D721Med (cell line): ENCODE measurements around the gene UAP1L1.

Experiments used
- DNase-seq: peaks from one replicate; pipeline ENCODE4 v3.0.0; 2011; ENCODE audit warnings: low spot score; ENCODE audit not compliant: insufficient read length
- FAIRE-seq: peaks from 2 replicates; lab custom pipeline; 2011; peaks lifted over from hg19 to GRCh38; lab: Jason Lieb, UNC
- TF ChIP-seq, protein P1 (sequence below): IDR thresholded peaks from 2 replicates; pipeline ENCODE4 v1.5.1; 2012; ENCODE audit warnings: mild to moderate bottlenecking, control low read depth; ENCODE audit not compliant: insufficient read depth; ENCODE audit errors: missing control alignments

UAP1L1 gene

DNA sequence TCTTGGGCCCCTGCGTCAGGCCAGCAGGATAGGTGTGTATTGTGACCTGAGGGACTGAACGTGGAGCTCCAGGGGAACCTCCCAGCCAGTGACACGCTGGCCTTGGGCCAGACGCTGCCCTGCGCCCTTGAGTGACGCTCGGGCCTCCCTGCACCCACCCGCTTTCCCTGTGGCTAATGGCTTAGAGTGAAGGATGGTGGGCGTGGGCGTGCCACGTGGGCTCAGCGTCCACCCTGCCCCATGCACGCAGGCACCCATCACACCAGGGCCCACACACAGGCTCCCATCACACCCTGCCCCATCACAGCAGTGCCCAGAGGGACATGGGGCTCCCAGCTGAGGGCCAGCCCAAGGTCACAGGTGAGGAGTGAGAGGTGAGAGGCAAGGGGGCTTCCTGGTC lies 40.3 kb upstream of the UAP1L1 start:
- DNase-seq (no peak), FAIRE-seq (no peak)
- TF ChIP-seq, protein P1, sequence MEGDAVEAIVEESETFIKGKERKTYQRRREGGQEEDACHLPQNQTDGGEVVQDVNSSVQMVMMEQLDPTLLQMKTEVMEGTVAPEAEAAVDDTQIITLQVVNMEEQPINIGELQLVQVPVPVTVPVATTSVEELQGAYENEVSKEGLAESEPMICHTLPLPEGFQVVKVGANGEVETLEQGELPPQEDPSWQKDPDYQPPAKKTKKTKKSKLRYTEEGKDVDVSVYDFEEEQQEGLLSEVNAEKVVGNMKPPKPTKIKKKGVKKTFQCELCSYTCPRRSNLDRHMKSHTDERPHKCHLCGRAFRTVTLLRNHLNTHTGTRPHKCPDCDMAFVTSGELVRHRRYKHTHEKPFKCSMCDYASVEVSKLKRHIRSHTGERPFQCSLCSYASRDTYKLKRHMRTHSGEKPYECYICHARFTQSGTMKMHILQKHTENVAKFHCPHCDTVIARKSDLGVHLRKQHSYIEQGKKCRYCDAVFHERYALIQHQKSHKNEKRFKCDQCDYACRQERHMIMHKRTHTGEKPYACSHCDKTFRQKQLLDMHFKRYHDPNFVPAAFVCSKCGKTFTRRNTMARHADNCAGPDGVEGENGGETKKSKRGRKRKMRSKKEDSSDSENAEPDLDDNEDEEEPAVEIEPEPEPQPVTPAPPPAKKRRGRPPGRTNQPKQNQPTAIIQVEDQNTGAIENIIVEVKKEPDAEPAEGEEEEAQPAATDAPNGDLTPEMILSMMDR = no peak

DNA sequence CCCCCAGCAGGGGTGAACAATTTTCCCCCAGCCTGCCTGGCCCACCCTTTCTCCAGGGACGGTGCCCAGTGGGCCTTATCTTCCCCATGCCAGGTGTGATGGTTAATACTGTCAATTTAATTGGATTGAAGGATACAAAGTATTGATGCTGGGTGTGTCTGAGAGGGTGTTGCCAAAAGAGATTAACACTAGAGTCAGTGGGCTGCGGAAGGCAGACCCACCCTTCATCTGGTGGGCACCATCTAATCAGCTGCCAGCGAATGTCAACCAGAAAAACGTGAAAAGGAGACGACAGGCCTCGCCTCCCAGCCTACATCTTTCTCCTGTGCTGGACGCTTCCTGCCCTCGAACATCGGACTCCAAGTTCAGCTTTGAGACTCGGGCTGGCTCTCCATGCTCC lies 39.8 kb upstream of the UAP1L1 start:
- no peak for FAIRE-seq
- TF ChIP-seq, protein P1 = no peak
- DNase-seq = no peak

DNA sequence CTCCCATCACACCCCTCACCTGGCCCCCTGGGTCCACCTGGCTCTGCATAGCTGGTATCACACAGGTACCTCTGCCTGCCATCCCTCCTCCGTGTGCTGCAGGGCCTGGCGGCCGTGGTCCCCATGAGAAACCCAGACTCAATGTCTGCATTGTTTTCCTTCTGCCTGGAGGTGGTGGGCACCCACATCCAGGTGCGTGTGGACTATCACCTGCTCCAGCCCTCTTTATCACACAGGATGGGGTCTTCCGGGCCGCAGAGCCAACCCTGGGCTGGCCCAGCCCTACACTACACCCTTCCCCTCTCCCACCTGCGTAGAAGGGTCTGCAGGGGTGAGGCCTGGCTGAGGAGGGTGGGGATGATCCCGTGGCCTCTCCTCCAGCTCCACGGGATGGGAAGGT lies 38.4 kb upstream of the UAP1L1 start:
- FAIRE-seq = no peak
- DNase-seq = no peak
- TF ChIP-seq, protein P1 = no peak

DNA sequence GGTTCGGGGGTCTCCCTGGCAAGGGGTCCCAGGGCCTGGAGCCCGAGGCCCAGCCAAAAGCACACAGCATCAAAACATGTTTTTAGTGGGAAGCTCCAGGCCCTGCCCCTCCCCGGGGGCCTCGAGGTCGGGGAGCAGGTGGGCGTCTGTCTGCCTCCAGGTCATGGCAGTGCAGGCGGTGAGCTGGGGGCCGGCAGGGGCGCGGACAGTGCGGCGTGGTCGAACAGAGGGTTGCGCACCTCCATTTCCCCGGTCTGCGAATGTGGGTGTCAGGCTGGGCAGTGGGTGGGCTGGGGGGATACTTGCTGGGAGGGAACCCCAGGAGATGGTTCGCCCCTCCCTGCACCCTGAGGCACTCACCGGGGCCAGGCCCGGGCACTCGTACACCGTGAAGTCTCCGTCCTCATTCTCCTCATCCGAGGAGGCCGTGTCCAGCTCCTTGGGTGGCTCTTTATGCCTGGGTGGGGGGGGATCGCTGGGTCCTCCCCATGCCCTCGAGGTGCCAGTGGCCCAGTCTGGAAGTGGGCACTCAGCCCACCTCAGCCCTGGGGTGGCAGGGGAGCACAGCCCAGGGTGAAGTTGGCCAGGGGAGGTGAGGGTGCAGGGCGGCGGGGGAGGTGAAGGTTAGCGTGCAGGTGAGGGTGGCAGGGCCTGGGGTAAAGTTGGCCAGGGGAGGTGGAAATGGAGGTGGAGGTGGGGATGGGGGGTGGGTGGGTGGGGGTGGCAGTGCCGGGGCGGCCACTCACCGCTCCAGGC lies 37.5 kb upstream of the UAP1L1 start:
- FAIRE-seq (no peak), DNase-seq (no peak)
- TF ChIP-seq, protein P1 = no peak

DNA sequence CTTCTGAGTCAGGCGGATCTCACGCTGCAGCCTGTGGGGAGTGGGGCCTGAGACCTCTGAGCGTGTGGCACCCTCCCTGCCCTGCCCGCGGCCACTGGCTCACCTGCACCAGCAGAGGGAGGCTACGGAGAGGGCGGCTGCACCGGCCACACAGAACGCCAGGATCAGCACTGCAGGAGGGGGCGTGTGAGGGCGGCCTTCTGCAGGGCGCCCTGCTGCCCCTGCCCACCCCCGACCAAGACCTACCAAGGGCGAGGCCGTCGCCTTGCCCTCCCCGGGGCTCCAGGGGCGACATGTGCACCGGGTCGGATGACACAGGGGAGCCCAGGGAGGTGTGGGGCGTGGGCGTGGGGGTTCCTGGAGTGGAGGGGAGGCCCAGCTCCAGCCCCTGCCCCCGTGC lies 36.7 kb upstream of the UAP1L1 start:
- no peak for DNase-seq
- TF ChIP-seq, protein P1 = no peak
- FAIRE-seq = no peak

DNA sequence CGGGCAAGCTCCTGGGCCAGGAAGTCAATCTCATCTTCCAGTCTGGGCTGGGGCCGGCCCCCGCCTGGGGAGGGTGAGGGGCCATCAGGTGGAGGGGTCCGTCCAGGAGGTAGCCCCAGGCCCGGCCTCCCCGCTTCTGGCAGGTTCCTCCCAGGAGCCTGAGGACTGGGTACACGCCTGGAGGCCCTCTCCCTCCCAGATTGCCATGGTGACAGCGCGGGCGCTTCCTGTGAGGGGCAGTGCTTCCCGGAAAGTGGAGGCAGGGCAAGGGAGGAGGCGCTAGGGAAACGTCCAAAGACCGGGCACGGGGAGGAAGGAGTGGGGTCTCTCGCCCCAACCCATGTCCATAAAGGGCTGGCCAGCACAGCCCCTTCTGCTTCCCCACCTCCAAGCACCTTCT lies 36.2 kb upstream of the UAP1L1 start:
- TF ChIP-seq, protein P1 = no peak
- DNase-seq (no peak), FAIRE-seq (no peak)

DNA sequence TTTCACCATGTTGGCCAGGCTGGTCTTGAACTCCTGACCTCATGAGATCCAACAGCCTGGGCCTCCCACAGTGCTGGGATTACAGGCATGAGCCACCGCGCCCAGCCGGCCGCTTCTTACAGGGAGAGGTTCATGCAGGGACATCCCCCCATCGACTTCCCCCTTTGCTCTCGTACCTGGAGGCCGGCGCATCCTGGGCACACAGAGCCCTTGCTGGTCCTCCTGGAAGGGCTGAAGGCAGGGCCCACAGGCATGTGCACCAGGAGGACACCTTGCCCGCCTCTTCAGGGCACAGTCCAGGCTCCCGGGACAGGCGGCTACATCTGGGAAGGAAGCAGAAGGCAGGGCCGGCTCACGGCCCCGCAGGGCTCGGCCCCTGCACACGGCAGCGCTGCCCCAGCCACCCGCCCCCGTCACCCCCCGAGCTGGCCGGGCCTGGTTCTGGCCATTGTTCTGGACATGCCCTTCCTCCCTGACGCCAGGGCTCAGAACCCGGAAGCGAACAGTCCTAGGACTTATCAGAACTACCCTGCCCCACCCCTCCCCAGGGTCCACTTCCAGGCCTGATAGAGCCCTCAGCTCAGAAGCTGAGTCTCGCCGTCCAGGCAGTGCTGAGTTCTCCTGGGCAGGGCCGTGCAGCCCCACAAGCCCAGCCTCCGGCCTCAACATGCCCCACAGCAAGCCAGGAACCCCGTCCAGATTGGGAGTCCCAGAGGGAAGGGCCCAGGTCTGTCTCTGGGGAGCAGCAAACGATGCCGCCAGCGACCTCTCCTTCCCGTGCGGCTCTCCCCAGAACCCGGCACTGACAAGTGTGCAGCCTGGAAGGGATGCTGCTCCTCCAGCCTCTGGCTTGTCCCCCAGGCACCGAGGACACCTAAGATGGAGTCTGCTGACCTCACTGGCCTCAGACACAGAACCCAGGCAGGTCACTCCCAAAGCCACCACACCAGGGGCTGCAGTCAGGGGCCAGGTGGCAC lies 34.3 kb upstream of the UAP1L1 start:
- DNase-seq (no peak), FAIRE-seq (no peak)
- TF ChIP-seq, protein P1 = no peak
